ENCODE results near the gene ANKRD11. TPM values are rescaled to one million over a fixed set of nuclear protein-coding genes. Genes with fewer than 3 reads are reported as not detected.
"Not testable (repeated sequence)": the region's sequence is repeated elsewhere in the genome, so short reads cannot be mapped to it uniquely, and the experiment has no call there.

ANKRD11 gene
- total RNA-seq, 2 experiments from 2014 or later = 157 to 175 TPM

GRCh38 chr16:89364606-89365005, 125.8 kb downstream of the ANKRD11 start:
- peaks cover 40% of the 10 kb centered on the region for H3K36me3 Mint-ChIP-seq (ENCODE audit: low read depth)
- CTCF ChIA-PET = no interaction called here
- POLR2A ChIA-PET = no interaction called here
- H3K9me3 Mint-ChIP-seq (ENCODE audit: insufficient read depth) = no peaks in the 10 kb centered on the region
- H3K4me1 Mint-ChIP-seq (ENCODE audit: low read depth) = peaks cover 96% of the 10 kb centered on the region
- no peak overlapping the region for H3K4me3 Mint-ChIP-seq
- H3K27ac Mint-ChIP-seq = peak overlapping the region; percentile 85
- DNase-seq = no peak
- H3K27me3 Mint-ChIP-seq (ENCODE audit: low read depth) = no peaks in the 10 kb centered on the region
- no peak for ATAC-seq

- H3K27me3 Mint-ChIP-seq (ENCODE audit: low read depth) = no peaks in the 10 kb centered on the region
- POLR2A ChIA-PET = no interaction called here
- H3K4me3 Mint-ChIP-seq = peak overlapping the region; percentile 53
- peaks cover 44% of the 10 kb centered on the region for H3K36me3 Mint-ChIP-seq (ENCODE audit: low read depth)
- no peaks in the 10 kb centered on the region for H3K9me3 Mint-ChIP-seq (ENCODE audit: insufficient read depth)
- CTCF ChIA-PET = no interaction called here
- H3K27ac Mint-ChIP-seq = peak overlapping the region; percentile 85
- ATAC-seq (peak; percentile 40), DNase-seq (peak; percentile 62)
- H3K4me1 Mint-ChIP-seq (ENCODE audit: low read depth) = peaks cover 96% of the 10 kb centered on the region
Measured at GRCh38 chr16:89363621-89364393, 126.6 kb downstream of the ANKRD11 start.

DNA sequence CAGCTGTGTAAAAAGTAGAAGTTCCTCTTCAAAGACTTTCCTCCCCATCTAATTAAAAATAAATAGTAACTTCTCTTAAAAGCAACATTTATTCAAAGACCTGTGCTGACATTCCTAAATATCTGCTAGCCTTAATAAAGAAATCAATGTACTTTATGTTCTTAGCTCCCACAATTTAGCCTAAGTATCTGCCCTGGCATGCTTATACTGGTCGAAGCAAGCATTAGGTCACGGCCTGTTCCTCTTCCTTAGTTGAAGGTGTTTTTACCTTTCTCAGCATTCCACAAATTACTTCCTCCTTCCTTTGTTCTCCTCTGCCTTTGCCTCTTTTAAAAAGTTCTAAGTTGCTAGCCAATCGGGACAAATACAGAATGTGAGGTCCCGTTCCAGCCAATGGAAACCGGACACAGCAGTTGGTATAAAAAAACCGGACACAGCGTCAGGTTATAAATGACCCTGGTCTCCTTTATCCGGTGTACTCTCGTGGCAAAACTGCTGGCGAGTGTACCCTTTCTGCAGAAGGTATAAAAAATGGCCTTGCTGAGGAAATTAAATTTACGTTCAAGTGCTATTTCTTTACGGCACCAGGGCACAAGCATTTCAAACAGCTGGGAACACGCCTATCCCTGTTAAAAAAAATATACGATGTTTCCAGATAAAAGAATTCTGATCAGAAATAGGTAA, 127.7 kb downstream of the ANKRD11 start:
- Mint-ChIP-seq H3K27ac (peak overlapping the region; percentile 91), H3K4me1 (ENCODE audit: low read depth) (peaks cover 99% of the 10 kb centered on the region), H3K36me3 (ENCODE audit: low read depth) (peaks cover 40% of the 10 kb centered on the region), H3K4me3 (peak overlapping the region; percentile 4)
- not testable (repeated sequence) for H3K27me3 Mint-ChIP-seq (ENCODE audit: low read depth); ATAC-seq; DNase-seq; H3K9me3 Mint-ChIP-seq (ENCODE audit: insufficient read depth)
- ChIA-PET POLR2A (interaction anchor here (0.8 to 1.2 kb wide), 2 partner anchors 13 to 126 kb away, joined by 4 read pairs; no protein-coding TSS in a partner anchor), CTCF (interaction anchor here (0.7 to 1.0 kb wide), 2 partner anchors 10 to 36 kb away, joined by 3 read pairs; no protein-coding TSS in a partner anchor)

DNA sequence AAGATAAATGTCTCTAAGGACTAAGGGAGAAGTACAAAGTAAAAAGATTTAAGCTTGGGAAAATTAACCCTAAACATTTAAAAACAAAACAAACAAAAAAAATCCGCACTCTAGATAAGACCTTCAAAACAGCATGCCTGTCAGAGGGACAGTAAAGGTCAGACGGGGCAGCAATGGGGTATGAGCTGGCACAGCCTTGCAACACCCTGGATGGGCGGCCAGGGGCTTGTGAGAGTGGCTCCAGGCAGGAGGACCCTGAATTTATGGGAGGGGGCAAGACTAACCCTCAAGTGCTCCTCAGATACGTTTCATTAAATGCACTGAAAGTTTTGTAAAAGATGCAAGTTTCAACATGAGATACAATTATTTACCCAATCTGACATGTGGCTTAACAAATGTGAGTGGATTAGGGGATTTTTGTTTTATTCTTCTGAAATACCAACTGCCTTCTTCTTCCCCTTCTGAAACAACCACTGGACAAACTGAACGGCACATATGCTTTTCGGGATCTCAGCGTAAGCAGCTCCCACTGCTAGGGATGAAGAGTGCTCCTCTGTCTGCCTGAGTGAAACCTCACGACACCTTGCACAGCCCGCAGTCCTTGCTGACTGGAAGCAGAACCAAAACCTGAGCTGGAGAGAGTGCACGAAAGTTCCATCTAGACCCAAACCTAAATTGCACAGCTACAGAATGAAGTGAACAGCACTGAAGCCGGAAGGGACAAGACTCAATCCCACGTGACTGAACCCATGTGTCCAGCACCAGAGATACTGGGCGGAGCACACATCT, 128.4 kb downstream of the ANKRD11 start:
- ChIA-PET POLR2A (interaction anchor here (0.6 to 1.2 kb wide), 4 partner anchors 12 to 127 kb away, joined by 4 to 5 read pairs (median 4); no protein-coding TSS in a partner anchor), CTCF (interaction anchor here (0.6 to 1.6 kb wide), 7 partner anchors 10 to 196 kb away, joined by 3 to 4 read pairs (median 3); partner anchors contain the start of gene SPG7)
- peak overlapping the region; percentile 91 for H3K27ac Mint-ChIP-seq
- ATAC-seq = no peak
- no peaks in the 10 kb centered on the region for H3K27me3 Mint-ChIP-seq (ENCODE audit: low read depth)
- H3K4me3 Mint-ChIP-seq = peak overlapping the region; percentile 70
- H3K4me1 Mint-ChIP-seq (ENCODE audit: low read depth) = peaks cover 99% of the 10 kb centered on the region
- no peak for DNase-seq
- H3K9me3 Mint-ChIP-seq (ENCODE audit: insufficient read depth) = no peaks in the 10 kb centered on the region
- peaks cover 40% of the 10 kb centered on the region for H3K36me3 Mint-ChIP-seq (ENCODE audit: low read depth)

DNA sequence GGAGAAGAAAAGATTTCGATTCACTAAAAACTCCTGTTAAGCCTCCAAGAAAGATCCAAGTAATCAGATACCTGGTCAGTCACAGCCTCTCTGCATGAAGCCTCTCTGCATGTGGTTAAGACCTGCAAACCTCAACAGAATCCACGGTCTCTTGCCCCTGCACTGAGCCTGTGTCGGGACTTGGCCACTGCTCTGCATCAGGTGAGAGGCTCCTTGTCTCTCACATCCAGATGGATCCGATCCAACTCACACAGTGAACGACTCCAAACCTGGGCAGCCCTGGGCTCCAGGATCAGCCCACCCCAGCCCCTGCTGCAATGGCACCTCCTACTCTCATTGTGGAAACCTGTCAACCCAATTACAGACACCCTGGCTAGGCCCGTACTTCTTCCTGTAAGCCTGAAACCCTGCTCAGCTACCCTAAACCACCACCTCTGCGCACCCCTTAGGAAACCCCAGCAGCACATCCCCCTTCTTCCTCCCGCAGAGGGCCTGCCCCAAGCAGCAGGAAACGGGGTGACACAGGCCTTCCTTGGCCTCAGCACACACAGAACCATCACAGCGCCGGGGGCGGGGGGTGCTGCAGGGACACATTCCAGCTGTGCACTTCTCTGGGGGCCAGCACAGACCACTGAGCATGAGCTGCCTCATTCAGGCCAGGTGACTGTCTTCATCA, 129.5 kb downstream of the ANKRD11 start:
- H3K9me3 Mint-ChIP-seq (ENCODE audit: insufficient read depth) = no peaks in the 10 kb centered on the region
- peak overlapping the region; percentile 91 for H3K27ac Mint-ChIP-seq
- CTCF ChIA-PET = interaction anchor here (0.9 to 1.6 kb wide), 5 partner anchors 9 to 197 kb away, joined by 3 to 5 read pairs (median 4); partner anchors contain the start of gene SPG7
- peaks cover 96% of the 10 kb centered on the region for H3K4me1 Mint-ChIP-seq (ENCODE audit: low read depth)
- peak; percentile 93 for DNase-seq
- H3K36me3 Mint-ChIP-seq (ENCODE audit: low read depth) = peaks cover 36% of the 10 kb centered on the region
- no peaks in the 10 kb centered on the region for H3K27me3 Mint-ChIP-seq (ENCODE audit: low read depth)
- POLR2A ChIA-PET = interaction anchor here (0.6 to 1.2 kb wide), 5 partner anchors 11 to 135 kb away, joined by 4 to 6 read pairs (median 5); no protein-coding TSS in a partner anchor
- H3K4me3 Mint-ChIP-seq = peak overlapping the region; percentile 70
- ATAC-seq = peak; percentile 82

GRCh38 chr16:89359264-89360147, 130.9 kb downstream of the ANKRD11 start:
- Mint-ChIP-seq H3K4me3 (peak overlapping the region; percentile 70), H3K36me3 (ENCODE audit: low read depth) (peaks cover 39% of the 10 kb centered on the region), H3K27me3 (ENCODE audit: low read depth) (no peaks in the 10 kb centered on the region), H3K27ac (peak overlapping the region; percentile 91), H3K4me1 (ENCODE audit: low read depth) (peaks cover 96% of the 10 kb centered on the region), H3K9me3 (ENCODE audit: insufficient read depth) (no peaks in the 10 kb centered on the region)
- DNase-seq = no peak
- POLR2A ChIA-PET = interaction anchor here (0.5 to 1.8 kb wide), 6 partner anchors 9 to 130 kb away, joined by 3 to 6 read pairs (median 4); no protein-coding TSS in a partner anchor
- CTCF ChIA-PET = interaction anchor here (0.8 to 1.5 kb wide), 3 partner anchors 23 to 27 kb away, joined by 3 to 5 read pairs (median 4); no protein-coding TSS in a partner anchor
- no peak for ATAC-seq

- DNase-seq = peak; percentile 83
- Mint-ChIP-seq H3K36me3 (ENCODE audit: low read depth) (peaks cover 40% of the 10 kb centered on the region), H3K4me3 (peak overlapping the region; percentile 68), H3K27me3 (ENCODE audit: low read depth) (no peaks in the 10 kb centered on the region), H3K27ac (peak overlapping the region; percentile 91), H3K4me1 (ENCODE audit: low read depth) (peaks cover 94% of the 10 kb centered on the region), H3K9me3 (ENCODE audit: insufficient read depth) (no peaks in the 10 kb centered on the region)
- POLR2A ChIA-PET = interaction anchor here (0.9 to 2.3 kb wide), 6 partner anchors 20 to 150 kb away, joined by 3 to 9 read pairs (median 5); partner anchors contain the start of gene SPG7
- ATAC-seq = peak; percentile 52
- CTCF ChIA-PET = interaction anchor here (0.5 to 2.0 kb wide), 10 partner anchors 15 to 150 kb away, joined by 3 to 7 read pairs (median 4); partner anchors contain the start of gene SPG7
Measured at GRCh38 chr16:89358030-89359005, 132.0 kb downstream of the ANKRD11 start.

DNA sequence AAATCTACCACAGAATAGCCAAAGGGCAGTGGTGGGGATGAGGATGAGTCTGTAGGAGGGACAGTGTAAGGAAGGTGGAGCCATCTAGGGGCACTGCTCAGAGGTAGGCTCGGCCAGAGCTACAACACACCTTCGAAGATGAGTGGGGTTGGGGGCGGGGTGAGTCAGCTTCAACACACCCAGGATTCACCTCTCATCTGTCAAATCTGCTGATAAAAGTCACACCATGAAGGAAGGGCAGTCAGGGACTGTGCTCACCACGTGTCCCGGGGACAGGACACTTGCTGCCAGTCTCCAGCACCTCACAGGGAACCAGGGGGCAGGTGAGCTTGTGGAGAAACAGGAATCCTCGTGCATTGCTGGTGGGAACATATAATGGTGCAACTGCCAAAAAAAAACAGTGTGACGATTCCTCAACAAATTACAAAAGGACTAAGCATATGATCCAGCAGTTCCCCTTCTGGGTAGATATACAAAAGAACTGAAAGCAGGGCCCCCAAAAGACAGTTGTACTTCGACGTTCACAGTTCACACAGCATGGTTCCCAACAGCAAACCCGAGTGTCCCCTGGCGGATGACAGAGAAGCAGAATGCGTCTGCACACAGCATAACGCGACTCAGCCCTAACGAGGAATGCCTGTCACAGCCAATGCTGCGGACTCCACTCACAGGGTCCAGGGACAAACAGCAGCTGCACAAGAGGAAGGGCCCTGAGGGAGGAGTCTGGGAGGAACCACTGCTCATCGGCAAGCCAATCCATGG, 133.1 kb downstream of the ANKRD11 start:
- Mint-ChIP-seq H3K9me3 (ENCODE audit: insufficient read depth) (no peaks in the 10 kb centered on the region), H3K4me1 (ENCODE audit: low read depth) (peaks cover 94% of the 10 kb centered on the region), H3K27me3 (ENCODE audit: low read depth) (no peaks in the 10 kb centered on the region), H3K4me3 (peak overlapping the region; percentile 68), H3K27ac (peak overlapping the region; percentile 91), H3K36me3 (ENCODE audit: low read depth) (peaks cover 44% of the 10 kb centered on the region)
- peak; percentile 54 for DNase-seq
- ATAC-seq = no peak
- ChIA-PET POLR2A (interaction anchor here (0.6 to 2.3 kb wide), 3 partner anchors 9 to 42 kb away, joined by 3 to 9 read pairs (median 3); no protein-coding TSS in a partner anchor), CTCF (interaction anchor here (0.8 to 2.0 kb wide), 7 partner anchors 21 to 151 kb away, joined by 3 to 7 read pairs (median 4); partner anchors contain the start of gene SPG7)

DNA sequence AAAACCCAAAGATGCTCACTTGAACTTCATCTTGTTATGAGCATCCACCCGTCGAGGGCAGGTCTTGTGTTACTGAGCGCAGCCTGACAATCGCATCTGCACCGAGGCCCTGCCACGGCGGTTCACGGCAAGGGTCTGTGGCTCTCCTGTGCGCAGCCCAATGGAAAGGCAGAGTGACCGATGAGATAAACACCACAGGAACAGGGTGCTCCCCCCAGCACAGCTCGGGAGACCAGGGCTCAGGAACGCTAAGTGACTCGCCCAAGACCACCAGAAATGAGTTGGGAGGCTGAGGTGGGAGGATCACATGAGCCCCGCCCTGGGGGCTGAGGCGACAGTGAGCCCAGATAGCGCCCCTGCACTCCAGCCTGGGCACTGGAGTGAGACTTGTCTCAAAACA, 134.7 kb downstream of the ANKRD11 start:
- POLR2A ChIA-PET = no interaction called here
- H3K4me1 Mint-ChIP-seq (ENCODE audit: low read depth) = peaks cover 94% of the 10 kb centered on the region
- CTCF ChIA-PET = interaction anchor here (0.7 kb wide), 1 partner anchor 31 kb away, joined by 3 read pairs; no protein-coding TSS in a partner anchor
- DNase-seq (no peak), ATAC-seq (no peak)
- no peak overlapping the region for H3K4me3 Mint-ChIP-seq
- no peaks in the 10 kb centered on the region for H3K9me3 Mint-ChIP-seq (ENCODE audit: insufficient read depth)
- H3K36me3 Mint-ChIP-seq (ENCODE audit: low read depth) = peaks cover 54% of the 10 kb centered on the region
- H3K27ac Mint-ChIP-seq = no peak overlapping the region
- H3K27me3 Mint-ChIP-seq (ENCODE audit: low read depth) = no peaks in the 10 kb centered on the region

Data from activated CD8-positive, alpha-beta T cell treated with anti-CD3 and anti-CD28 coated beads, Interleukin-2, amount 10 ng/mL, durations not matched to agents 7 days and 5 days (primary cell).